GM19452 (cell line): ENCODE results near the gene FAM13A.
"Not testable (repeated sequence)": the region's sequence is repeated elsewhere in the genome, so short reads cannot be mapped to it uniquely, and the experiment has no call there.

Experiments
- ATAC-seq: cut with Tn5 transposase; IDR thresholded peaks from one replicate; pipeline ENCODE4 v1.9.1; 2021; ENCODE audit not compliant: unreplicated experiment

Gene FAM13A

DNA sequence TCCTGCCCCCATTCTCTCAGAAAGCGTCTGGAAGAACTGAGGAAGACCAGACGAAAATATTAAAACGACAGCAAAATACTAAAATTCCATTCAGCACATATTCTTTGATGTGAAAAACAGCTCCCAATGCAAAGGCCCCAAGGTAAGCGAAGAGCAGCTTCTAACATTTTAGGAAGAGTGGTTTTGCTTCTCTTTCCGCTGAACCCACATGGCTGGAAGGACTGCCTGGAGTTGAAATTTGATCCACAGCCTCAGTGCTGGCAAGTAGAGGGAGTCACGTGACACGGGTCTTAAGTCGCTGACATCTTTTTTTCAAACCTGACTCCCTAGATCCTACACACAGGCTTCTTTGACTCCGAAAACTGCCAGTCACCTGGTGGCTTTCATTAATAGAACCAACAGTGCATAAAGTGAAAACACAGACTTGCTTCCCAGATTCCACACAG, at the start of gene FAM13A:
Gene FAM13A, minus strand, starts transcription at position 233 of the 446 bp plus-strand sequence. Its CDS starts 221 bp downstream, at position 12.
- no peak for ATAC-seq

DNA sequence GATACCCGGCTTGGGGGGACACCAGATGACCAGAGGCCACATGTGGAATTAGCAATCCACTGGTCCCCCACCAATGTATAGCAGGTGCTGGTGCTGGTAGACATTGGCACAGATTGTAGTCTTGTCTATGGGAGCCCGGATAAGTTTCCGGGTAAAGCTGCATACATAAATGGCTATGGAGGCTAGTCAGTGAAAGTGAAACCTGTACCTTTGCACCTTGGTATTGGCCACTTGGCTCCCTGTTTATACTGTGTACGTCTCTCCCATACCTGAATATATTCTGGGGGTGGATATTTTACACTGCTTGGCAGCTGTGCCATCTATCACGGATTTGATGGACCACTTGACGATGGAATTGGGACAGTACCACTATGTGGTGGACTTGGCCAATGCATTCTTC, 48.7 kb upstream of the FAM13A start:
- no peak for ATAC-seq

DNA sequence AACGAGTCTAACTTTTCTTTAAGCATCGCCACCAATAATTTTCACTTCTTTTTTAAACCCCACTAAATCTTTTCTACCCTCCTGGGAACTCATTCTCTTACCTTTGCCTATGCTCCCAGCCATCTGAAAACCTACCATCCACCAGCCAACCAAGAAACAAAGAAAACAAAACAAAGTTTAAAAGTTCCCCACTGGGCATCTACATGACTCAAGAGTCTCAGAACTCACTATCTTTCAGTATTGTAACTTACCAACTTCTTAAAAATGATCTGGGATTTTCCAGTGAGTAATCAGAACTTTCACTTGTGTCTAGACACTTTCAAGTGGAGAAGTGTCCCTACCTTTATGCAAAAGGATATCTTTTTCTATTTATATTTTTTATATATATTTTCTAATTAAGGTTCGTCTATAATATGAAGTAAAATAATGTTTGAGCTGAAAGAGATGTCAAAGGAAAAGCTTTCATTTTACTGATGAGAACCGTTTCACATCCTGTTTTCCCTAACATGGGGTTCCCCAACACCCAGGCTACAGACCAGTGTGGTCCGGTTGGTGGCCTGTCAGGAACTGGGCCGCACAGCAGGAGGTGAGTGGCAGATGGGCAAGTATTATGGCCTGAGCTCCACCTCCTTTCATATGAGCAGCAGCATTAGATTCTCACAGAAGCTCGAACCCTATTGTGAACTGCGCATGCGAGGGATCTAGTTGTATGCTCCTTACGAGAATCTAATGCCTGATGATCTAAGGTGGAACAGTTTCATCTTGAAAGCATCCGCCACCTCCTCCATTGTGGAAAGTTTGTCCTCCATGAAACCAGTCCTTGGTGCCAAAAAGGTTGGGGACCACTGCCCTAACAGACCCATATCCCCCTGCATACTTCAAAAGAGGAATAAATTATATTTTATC, 44.5 kb upstream of the FAM13A start:
- peak; percentile 89 for ATAC-seq

DNA sequence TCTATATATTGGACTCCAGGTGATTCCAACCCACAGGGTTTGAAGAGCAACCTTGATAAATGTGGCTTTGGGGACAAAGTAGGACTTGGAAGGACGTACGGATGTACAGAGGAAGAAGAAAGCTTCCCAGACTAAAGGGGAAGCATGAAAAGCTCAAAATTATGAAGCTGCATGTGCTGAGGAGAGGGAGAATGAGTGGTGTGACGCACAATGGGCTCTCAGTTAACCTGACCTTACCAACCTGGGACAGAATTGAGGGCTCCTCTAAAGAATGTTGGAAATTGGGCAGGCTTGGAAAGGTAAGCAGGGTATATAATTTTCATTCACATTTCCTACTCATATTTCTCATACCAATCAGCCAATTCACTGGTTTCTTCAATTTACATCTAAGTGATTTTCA, 43.9 kb upstream of the FAM13A start:
- peak; percentile 9 for ATAC-seq

DNA sequence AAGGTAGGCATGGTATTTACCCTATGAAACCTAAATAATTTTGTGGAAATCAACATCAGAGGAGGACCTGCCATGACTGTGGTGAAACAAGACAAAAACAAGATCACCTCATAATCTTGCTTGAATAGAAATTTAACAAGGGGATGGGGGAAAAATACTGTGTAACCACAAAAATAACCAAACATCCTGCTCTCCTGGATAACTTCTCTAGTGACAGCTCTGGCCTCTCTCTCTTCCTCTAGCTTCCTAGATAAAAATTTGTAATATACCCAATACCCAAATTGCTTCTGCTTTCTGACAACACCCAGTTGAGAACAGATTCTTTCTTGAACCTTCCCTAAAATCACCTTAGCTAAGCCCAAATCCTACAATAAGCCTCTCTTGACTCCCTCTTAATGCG, 42.5 kb upstream of the FAM13A start:
- no peak for ATAC-seq

DNA sequence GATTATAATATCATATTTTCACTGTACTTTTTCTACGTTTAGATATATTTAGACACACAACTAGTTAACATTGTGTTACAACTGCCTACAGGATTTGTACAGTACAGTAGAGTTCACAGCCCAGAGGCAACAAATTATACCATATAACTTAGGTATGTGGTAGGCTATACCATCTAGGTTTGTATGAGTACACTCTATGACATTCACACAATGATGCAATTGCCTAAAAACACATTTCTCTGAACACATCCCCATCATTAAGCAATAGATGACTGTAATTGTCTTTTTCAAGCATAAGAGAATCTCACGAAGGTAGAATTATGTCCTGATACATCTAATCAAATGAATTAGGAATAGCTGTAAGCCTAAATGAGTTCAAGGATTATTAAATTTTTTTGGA, 42.0 kb upstream of the FAM13A start:
- ATAC-seq, result no peak

DNA sequence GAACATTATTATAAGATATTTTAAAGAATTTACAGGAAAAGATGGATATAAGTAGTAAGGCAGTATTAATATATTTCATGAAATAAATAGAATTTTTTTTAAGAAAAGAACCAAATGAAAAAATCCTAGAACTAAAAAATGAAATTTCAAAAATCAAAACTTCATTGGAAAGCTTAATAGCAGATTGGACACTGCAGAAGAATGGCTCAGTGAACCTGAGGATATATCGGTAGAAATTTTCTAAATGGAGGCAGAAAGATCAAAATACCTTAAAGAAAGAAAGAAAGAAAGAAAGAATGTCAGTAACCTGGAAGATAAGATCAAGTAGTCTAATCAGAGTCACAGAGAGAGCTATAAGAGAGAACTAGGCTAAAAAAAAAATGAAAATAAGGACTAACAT, 21.3 kb upstream of the FAM13A start:
- ATAC-seq, result no peak

DNA sequence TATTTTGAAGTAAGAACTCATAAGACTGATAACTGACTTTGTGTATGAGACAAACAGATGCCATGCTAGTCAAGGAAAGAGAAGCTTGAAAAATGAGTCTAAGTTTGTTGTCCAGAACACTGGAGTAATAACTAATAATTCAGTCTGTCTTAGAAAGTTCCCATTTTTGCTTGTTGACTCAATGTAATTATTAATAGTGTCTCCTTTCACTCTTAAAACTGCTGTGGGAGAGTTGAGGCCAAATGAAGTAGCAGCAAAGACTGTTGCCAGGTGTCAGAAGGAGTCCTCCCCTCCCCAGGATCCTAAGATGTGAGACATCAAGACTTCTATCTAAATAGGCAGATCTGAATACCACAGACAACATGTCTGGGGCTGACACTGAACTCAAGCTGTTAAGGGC, 20.8 kb upstream of the FAM13A start:
- ATAC-seq, result no peak

DNA sequence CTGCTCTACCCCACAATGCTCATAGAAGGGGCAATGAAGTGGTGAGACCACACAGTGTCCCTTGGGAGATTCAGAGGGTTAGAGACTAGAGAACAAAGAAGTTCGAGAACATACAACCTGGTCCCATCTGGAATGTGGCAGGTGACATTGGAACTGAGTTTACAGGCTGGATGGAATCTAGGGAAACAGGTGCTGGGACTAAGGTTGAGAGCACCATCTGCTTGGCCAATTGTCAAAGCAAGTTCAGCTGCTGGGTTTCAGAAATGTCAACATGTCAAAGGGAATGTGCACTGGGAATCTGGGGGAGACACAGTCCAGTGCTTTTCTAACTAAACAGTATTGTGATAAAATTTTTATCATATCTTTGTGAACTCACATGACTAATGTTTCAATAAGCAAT, 15.9 kb upstream of the FAM13A start:
- no peak for ATAC-seq

DNA sequence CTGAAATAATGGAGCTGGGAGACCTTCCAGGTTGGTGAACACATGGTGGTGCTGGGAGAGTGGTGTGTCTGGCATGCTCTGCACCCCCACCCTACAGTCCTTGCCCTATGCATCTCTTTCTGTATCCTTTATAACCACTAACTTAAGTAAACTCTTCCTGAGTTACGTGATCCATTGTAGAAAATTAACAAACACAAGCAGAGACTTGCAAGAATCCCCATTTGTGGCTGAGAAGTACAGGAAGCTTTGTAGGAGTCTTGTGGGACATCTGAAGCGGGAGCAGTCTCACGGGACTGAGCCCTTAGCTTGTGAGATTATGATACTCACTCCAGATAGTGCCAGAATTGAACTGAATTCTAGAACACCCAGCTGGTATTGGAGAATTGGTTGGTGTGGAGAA, 14.3 kb upstream of the FAM13A start:
- ATAC-seq, result no peak

DNA sequence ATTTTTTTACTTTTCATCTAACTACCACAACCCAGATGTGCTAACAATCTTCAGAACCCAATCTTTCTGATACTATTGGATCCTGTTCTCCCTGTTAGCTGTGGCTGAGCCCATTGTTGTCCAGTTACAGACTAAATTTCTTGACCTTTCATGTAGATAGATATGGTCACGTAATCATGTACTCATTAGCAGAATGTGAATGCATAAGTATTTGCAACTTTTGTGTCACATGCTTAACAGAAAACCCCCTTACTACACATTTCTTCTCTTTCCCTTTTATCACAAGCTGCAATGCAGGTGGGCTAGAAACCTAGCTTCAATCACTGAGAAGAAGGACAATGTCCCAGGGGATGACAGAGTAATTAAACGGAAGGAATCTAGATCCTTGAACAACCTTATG, 13.1 kb upstream of the FAM13A start:
- peak; percentile 44 for ATAC-seq

DNA sequence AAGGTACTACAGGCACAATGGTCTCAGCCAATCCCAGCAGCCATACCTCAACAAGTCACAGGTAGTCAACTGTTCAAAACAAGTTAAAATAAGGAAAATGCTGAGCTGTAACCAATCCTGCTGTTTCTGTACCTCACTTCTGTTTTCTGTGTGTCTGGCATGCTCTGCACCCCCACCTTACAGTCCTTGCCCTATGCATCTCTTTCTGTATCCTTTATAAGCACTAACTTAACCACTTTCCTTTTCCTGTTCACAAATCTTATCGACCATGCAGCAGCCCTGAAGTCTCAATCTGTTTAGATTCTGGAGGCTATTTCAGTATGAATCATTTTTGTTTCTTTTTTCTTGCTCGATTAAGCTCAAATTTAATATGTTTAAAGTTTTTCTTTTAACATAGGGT, 12.5 kb upstream of the FAM13A start:
- ATAC-seq, result peak; percentile 66

DNA sequence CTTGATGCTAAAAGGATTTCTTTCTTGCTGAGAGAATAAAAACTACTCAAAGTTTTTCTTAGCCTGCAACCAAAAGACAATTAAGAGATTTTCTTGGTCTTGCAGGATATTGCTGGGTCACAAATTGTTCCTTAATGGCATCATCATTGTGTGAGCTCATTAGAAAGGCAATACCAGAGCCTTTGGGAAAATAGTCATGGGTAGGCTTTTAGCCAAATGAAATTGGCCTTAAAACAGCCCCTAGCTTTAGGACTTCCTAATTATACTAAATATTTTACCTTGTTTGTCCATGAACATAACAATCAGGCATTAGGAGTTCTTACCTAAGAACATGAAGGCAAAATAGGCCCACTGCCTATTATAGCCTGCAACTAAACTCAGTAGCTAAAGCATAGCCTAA, 10.4 kb upstream of the FAM13A start:
- no peak for ATAC-seq

DNA sequence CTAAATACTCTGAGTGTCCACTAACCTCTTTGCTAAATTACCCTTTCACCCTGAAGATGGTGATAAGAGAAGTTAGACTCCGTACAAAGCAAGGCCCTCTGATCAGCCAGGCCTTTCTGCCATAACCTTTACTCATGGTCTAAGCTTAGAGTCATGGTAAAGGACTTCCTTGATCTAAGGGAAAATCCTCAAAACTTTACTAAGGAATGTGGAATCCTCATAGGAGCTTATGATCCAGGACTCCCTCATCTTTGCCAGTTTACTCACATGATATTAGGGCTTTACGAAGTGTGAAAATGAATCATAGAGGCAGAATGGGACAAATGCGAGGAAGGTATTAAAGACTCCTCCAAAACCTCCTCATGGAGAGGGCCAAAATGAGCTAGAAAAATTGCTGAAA, 7.9 kb upstream of the FAM13A start:
- no peak for ATAC-seq

DNA sequence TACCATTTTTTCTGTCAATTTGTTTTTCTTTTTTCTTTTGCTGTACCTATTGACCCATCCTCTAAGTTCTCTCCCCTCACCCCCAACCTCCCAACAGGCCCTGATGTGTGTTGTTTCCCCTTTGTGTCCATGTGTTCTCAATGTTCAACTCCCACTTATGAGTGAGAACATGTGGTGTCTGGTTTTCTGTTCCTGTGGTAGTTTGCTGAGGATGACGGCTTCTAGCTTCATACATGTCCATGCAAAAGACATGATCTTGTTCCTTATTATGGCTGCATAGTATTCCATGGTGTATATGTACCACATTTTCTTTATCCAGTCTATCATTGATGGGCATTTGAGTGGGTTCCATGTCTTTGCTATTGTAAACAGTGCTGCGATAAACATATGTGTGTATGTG, 859 bp upstream of the FAM13A start:
- not testable (repeated sequence) for ATAC-seq

DNA sequence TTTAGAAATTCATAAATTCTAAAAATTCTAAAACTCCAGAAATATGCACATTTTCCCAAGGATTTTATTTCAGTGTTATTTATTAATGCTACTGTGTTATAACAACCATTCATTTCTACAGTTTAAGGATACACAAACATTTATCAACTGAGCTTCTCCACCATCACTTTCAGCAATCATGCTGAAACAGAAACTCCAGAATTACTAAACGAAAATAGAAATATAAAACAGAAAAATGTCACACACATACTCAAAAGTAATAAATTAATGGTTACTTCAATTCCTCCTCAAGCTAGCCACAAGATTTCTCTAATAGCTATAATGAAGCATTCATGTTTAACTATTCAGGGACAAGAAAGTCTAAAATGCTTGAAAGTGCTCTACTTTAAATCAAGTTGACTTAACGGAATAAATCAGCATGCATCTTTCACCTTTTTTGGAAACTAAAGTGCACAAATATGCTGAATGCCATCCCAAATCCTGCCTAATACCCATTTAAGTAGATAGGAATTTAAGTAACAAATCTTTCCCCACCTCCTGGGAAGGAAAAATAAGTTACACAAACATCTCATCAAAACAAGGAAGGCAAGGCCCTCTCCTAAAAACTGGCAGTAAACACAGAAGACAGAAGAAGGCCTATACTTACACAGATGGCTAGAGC, 563 bp downstream of the FAM13A start:
- ATAC-seq, result no peak

DNA sequence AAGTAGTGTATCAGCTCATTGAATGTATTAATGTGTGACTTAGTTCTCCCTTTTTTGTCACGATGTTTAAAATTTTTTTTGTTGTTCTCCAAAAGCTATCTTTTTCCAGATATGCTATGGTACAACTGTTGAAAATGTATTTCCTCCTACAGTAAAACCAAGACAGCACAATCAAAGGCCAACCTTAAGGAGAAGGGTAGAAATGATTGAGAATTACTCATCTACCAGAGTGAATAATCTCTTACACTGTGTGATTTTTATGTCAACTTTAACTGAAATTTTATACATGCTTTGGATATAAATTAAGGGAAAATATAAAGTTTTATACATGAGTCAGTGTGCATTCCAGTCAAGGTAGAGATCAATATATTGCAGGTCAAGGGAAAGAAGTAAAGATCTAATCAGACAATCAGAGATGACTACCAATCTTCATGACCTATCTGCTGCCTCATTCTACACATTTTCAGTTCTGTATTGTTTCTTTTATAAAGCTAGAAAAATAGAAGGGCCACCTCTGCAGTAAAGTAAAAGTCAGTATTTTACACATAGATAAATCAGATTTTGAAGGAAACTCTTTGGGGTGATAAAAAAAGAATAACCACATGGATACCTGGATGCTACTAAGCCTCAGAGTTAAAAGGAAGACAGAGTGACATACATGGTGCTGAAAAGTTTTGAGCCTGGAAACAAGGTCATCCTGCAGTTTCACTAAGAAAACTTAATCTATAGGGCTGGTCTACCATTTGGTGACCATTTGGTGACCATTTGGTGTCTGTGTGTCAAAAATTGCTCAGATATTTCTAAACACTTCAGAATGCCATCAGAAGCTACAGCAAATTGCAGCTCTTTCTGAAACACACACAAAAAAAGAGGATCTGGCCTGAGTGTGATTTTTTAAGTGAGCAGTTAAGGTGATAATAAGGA, 1.6 kb downstream of the FAM13A start:
- ATAC-seq, result no peak

DNA sequence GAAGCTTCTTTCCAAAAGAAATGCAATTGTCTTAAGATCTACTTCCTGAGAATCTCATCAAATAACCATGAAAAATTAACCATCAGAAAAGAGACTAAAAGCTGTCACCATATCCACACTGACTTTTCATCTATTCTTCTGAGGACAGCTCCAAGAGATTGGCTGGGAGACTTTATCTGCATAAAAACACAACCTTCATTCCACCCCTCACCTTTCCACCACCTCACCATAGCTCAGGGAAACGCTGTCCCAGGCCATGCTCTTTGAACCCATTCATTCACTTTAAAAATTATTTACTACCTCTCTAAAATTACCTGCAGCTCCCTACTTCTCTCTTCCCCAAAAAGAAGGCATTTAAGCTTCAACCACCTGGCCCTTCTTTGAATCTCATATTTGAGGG, 2.4 kb downstream of the FAM13A start:
- no peak for ATAC-seq

DNA sequence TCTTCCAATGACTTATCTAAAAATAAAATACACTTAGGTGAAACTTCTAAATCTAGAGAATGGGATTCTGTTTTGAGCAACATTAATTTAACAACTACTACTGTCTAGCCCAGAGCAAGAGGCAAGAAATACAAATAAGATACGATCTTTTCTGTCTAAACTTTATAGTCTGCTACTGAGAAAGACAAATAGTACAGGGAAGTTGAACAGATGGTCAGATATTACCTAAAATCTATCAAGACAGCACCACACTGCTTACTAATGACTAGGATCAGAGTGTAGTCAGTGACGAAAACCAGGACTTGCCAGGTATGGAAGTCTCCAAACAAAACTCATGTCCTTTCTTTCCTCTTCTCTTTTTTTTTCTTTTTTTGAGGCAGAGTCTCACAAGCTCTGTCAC, 7.1 kb downstream of the FAM13A start:
- ATAC-seq, result no peak

DNA sequence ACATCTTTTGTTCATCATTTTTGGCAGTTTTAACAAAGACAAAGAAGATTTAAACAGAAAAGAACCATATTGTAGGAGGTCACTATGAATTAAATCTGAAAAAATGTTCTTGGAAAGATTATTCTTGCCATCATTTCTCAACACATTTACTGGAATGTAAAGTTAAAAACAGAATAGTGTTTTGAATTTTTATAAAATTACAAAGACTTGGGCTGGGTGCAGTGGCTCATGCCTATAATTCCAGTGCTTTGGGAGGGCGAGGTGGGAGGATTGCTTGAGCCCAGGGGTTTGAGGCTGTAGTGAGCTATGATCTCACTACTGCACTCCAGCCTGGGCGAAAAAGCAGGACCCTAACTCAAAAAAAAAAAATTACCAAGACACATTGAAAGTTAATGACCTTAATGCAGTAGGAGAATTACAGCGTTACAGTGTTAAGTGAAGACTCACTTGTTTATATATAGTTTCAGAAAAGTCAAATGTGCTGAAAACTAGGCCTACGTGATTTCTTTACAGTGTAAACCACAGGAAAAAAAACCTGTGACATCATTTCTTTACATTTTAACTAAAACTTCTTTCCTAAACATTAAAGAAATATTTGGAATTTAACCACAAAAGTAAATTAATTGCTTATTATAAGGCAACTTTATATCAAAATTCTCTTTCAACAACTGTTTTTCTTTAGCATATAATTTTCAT, 7.9 kb downstream of the FAM13A start:
- no peak for ATAC-seq
